WI38 (cell line): Measurements from ENCODE around the gene DENND2A.
"Not testable (repeated sequence)": the region's sequence is repeated elsewhere in the genome, so short reads cannot be mapped to it uniquely, and the experiment has no call there.

ENCODE experiments used
- H3K4me3 ChIP-seq: 2 replicates; pipeline ENCODE4 v1.5.1; 2011; ENCODE audit warnings: low read depth, mild to moderate bottlenecking, control low read depth, low read length
- CTCF ChIP-seq: IDR thresholded peaks from 2 replicates; pipeline ENCODE4 v1.5.1; 2012; ENCODE audit warnings: low read depth, mild to moderate bottlenecking, control low read depth, low read length

Gene DENND2A

GRCh38 chr7:140537750-140538482, 102.7 kb downstream of the DENND2A start:
- no peak overlapping the region for H3K4me3 ChIP-seq
- no peak for TF ChIP-seq CTCF

GRCh38 chr7:140534743-140535142, 105.9 kb downstream of the DENND2A start:
- TF ChIP-seq CTCF, result no peak
- H3K4me3 ChIP-seq, result no peak overlapping the region

DNA sequence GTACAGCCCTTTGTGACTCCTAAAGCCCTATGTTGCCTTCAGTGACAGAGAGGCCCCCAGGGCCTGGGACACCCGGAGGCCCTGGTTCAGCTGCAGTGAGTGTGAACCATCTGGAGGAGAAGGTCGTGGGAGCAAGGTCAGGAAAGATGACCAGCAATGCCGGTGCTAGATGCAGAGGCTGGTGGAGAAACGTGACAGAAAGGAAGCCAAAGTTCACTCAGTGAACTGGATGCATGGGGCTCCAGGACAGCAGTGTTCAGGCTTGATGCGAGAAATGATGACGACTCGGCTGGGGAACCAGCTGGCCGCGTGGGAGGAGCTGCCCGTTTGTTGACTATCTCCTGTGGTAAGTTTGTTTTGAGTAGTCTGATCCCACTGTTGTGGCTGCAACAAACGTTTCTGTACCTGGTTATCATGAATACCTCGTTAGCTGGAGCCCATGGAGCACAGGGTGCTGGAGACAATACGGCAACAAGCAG, 107.2 kb downstream of the DENND2A start:
- TF ChIP-seq CTCF, result no peak
- no peak overlapping the region for H3K4me3 ChIP-seq

GRCh38 chr7:140529428-140529827, 111.2 kb downstream of the DENND2A start:
- H3K4me3 ChIP-seq, result not testable (repeated sequence)

DNA sequence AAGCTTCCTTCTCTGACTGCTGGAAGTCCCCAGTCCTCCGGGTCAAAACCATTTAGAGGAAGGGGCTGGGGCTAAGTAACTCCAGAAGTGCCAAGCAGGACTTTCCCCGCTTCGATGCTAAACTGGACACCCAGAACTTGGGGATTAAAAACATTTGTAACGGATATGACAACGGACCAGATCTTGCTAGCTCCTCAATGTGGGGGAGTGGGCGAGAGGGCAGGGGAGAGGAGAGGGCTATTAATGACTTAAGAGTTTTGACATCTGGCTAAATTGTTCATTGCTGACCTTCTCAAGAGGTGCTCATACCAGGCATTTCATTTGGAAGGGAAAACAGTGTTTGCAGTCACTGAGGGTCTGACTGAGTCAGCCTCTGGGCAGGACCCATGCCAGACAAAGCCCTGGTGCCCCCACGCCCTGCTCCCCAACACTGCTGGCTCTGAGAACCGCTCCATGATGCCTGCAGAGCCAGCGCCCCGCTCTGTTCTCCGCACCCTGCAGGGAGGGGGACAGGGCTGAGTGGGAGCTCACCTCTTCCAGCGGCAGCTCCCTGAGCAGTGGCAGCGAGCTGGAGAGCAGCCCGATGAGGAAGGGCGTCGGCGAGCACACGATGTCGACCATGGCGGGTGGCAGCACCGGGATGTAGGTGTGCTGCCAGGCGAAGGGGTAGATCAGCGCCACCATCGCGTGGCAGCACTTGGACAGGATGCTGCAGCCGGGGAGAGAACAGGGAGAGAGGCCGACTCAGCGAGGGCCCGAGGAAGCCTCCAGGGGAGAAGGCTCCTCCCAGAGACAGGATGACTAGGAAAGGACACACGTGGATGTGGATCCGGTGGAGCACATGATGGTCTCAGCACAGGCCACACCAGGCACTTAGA, 113.6 kb downstream of the DENND2A start:
- no peak for TF ChIP-seq CTCF
- no peak overlapping the region for H3K4me3 ChIP-seq

- TF ChIP-seq CTCF, result no peak
Measured at GRCh38 chr7:140526214-140526613, 114.4 kb downstream of the DENND2A start.

DNA sequence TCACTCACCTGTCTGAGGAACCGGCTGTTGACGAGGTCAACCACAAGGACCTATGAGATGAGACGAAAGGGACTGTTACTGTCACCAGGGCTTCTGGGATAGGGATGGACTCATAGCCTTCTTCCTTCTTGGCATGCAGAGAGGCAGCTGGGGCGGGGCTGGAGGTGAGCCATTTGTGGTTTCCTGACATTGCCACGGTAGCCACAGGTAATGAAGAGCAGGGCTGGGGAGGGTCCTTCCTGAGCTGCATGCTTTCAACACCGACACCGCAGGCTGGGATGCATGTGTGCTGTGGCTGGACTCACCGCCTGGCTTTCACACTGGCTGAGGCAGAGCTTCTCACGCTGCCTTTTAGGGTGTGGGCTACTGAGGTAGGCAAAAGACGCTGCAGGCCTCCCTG, 114.9 kb downstream of the DENND2A start:
- no peak overlapping the region for H3K4me3 ChIP-seq

More at GRCh38 chr7:140526214-140526613, 114.4 kb downstream of the DENND2A start:
- no peak overlapping the region for H3K4me3 ChIP-seq

More for the DNA sequence above, 114.9 kb downstream of the DENND2A start:
- no peak for TF ChIP-seq CTCF
